COR-L47 (cell line): ENCODE data around the gene ZDHHC20.
"Not testable (repeated sequence)": the region's sequence is repeated elsewhere in the genome, so short reads cannot be mapped to it uniquely, and the experiment has no call there.

Source experiments
- DNase-seq: peaks from one replicate; lab custom pipeline; 2025; lab: John Stamatoyannopoulos, UW

Gene ZDHHC20

GRCh38 chr13:21435687-21436151 is 23.4 kb downstream of the ZDHHC20 start:
- DNase-seq, result no peak

- DNase-seq, result no peak
Measured at GRCh38 chr13:21435231-21435630, 23.9 kb downstream of the ZDHHC20 start.

GRCh38 chr13:21434588-21434987 is 24.5 kb downstream of the ZDHHC20 start:
- no peak for DNase-seq

- DNase-seq, result no peak
Measured at GRCh38 chr13:21429211-21429610, 29.9 kb downstream of the ZDHHC20 start.

GRCh38 chr13:21427741-21428140 is 31.4 kb downstream of the ZDHHC20 start:
- no peak for DNase-seq

GRCh38 chr13:21426238-21426637 is 32.9 kb downstream of the ZDHHC20 start:
- DNase-seq, result no peak

- no peak for DNase-seq
Measured at GRCh38 chr13:21420706-21421105, 38.4 kb downstream of the ZDHHC20 start.

GRCh38 chr13:21413013-21413412 is 46.1 kb downstream of the ZDHHC20 start:
- no peak for DNase-seq

- not testable (repeated sequence) for DNase-seq
Measured at GRCh38 chr13:21410453-21410852, 48.6 kb downstream of the ZDHHC20 start.

- no peak for DNase-seq
Measured at GRCh38 chr13:21405309-21405708, 53.8 kb downstream of the ZDHHC20 start.

- no peak for DNase-seq
Measured at GRCh38 chr13:21402586-21403307, 56.4 kb downstream of the ZDHHC20 start.

- no peak for DNase-seq
Measured at GRCh38 chr13:21399741-21400140, 59.4 kb downstream of the ZDHHC20 start.

GRCh38 chr13:21395953-21396352 is 63.1 kb downstream of the ZDHHC20 start:
- DNase-seq, result no peak

- DNase-seq, result no peak
Measured at GRCh38 chr13:21389124-21389523, 70.0 kb downstream of the ZDHHC20 start.

- DNase-seq, result no peak
Measured at GRCh38 chr13:21385710-21386109, 73.4 kb downstream of the ZDHHC20 start.

- no peak for DNase-seq
Measured at GRCh38 chr13:21383090-21383489, 76.0 kb downstream of the ZDHHC20 start.

GRCh38 chr13:21376998-21377985 is 81.8 kb downstream of the ZDHHC20 start:
- DNase-seq, result not testable (repeated sequence)

- no peak for DNase-seq
Measured at GRCh38 chr13:21372530-21372929, 86.6 kb downstream of the ZDHHC20 start.

GRCh38 chr13:21371011-21371410 is 88.1 kb downstream of the ZDHHC20 start:
- no peak for DNase-seq

- DNase-seq, result no peak
Measured at GRCh38 chr13:21365574-21365973, 93.5 kb downstream of the ZDHHC20 start.

GRCh38 chr13:21364916-21365315 is 94.2 kb downstream of the ZDHHC20 start:
- no peak for DNase-seq

GRCh38 chr13:21364357-21364756 is 94.7 kb downstream of the ZDHHC20 start:
- DNase-seq, result no peak

GRCh38 chr13:21362741-21363140 is 96.4 kb downstream of the ZDHHC20 start:
- no peak for DNase-seq
